Stimulated activated CD4-positive, alpha-beta T cell treated with anti-CD3 and anti-CD28 coated beads, Interleukin-15, amount 100 ng/mL, for 1 hour (primary cell): ENCODE data around the gene GRAMD1A.
"Not testable (repeated sequence)": the region's sequence is repeated elsewhere in the genome, so short reads cannot be mapped to it uniquely, and the experiment has no call there.

Experiments
- DNase-seq, 2 donors: peaks; one replicate each; pipeline ENCODE4 v3.0.0-alpha.2; 2020; ENCODE audit warnings: low read depth in 1 of 2, low spot score in 1 of 2

Gene GRAMD1A

GRCh38 chr19:34999498-35000337 lies at the start of gene GRAMD1A:
GRAMD1A (plus strand) TSS chr19:35000323; CDS start chr19:35000479, 156 bp downstream.
- peak; percentile 44 to 71 for DNase-seq

- DNase-seq = no peak
Observed at GRCh38 chr19:34953092-34953491, 47.0 kb upstream of the GRAMD1A start.

- DNase-seq = no peak
Observed at GRCh38 chr19:34957830-34958751, 42.0 kb upstream of the GRAMD1A start.

- no peak for DNase-seq
Observed at GRCh38 chr19:34959021-34959420, 41.1 kb upstream of the GRAMD1A start.

GRCh38 chr19:34960103-34960805 lies 39.9 kb upstream of the GRAMD1A start:
- no peak for DNase-seq

GRCh38 chr19:34960940-34961679 lies 39.0 kb upstream of the GRAMD1A start:
- no peak for DNase-seq

GRCh38 chr19:34961775-34962686 lies 38.1 kb upstream of the GRAMD1A start:
- no peak for DNase-seq

- no peak for DNase-seq
Observed at GRCh38 chr19:34962687-34963572, 37.2 kb upstream of the GRAMD1A start.

GRCh38 chr19:34963573-34964406 lies 36.3 kb upstream of the GRAMD1A start, which contains the start of gene ZNF792:
ZNF792 (minus strand) TSS chr19:34964229; CDS start chr19:34963662, 567 bp downstream.
- DNase-seq = peak in 1 of 2 donors; percentile 29

GRCh38 chr19:34964598-34964997 lies 35.5 kb upstream of the GRAMD1A start:
- DNase-seq = no peak

GRCh38 chr19:34965505-34965904 lies 34.6 kb upstream of the GRAMD1A start:
- DNase-seq = not testable (repeated sequence)

- no peak for DNase-seq
Observed at GRCh38 chr19:34967551-34967950, 32.6 kb upstream of the GRAMD1A start.

- no peak for DNase-seq
Observed at GRCh38 chr19:34969721-34970120, 30.4 kb upstream of the GRAMD1A start.

- not testable (repeated sequence) for DNase-seq
Observed at GRCh38 chr19:34970185-34970780, 29.8 kb upstream of the GRAMD1A start.

GRCh38 chr19:34972163-34972705 lies 27.9 kb upstream of the GRAMD1A start:
- no peak for DNase-seq

GRCh38 chr19:34974646-34975045 lies 25.5 kb upstream of the GRAMD1A start:
- DNase-seq = no peak

- DNase-seq = no peak
Observed at GRCh38 chr19:34975056-34975455, 25.1 kb upstream of the GRAMD1A start.
